GM19455 (cell line): ENCODE data around the gene CDH23.

Experiments used
- ATAC-seq: cut with Tn5 transposase; IDR thresholded peaks from one replicate; pipeline ENCODE4 v1.9.1; 2021; ENCODE audit not compliant: unreplicated experiment

The CDH23 gene

DNA sequence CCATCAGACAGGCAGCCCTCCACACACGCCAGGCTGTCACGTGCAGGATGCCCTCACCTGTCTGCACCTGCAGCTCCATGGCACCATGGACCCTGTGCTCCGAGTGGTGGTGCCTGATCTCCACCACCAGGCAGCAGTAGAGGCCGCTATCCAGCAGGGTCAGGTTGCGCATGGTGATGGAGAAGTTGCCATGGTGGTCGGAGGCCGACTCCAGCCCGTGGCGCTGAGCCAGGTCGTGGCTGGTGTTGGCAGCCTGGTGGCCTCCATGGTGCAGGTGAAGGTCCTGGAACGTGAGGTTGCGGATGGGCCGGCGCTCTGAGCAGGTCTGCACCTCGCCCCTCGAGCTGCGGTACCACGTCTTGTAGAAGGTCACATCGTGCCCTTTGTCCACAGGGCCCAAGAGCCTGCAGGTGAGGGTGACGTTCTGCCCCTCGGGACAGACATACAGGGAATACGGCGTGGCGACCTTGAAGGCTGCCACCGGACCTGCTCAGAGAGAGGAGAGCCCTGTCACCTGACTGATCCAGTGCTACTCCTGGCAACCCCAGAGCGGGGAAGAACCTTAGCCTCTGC lies 364.9 kb downstream of the CDH23 start:
- no peak for ATAC-seq

GRCh38 chr10:71762324-71762723 lies 365.6 kb downstream of the CDH23 start:
- ATAC-seq: no peak

DNA sequence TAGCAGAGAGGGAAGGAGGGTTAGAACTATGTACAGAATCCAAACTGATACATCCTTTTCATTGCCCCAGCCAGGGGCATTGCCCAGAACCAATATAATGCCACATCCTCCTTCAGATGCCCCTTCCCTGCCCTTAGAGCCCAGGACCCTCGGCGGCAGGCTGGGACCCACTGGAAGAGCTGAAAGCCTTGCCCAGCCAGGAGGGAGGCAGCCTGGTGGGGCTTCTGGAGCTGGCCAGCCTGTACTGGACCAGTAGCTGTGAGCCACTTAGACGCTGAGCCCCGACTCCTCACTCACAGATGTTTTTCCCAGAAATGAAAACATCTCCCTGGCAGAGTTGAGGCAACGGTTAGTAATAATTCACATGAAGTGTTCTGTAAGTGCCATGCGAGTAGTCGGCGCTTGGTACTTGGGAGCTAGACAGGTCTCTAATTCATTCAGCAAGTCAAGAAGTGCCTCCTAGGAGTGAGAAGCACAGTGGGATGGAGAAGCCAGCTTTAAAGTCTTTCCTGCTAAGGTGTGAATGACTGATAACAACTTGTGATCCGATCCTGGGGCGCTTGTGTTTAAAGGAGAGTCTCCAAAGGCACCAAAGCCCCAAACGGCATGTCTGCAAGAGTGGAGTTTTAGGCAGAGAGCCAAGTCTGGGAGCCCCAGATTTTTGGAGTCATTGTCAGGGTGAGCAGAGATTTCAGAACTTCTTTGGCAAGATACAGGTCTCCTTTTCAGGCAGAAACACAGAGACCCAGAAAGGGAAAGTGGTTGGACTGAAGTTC lies 366.8 kb downstream of the CDH23 start:
- no peak for ATAC-seq

GRCh38 chr10:71765176-71765904 lies 368.6 kb downstream of the CDH23 start:
- ATAC-seq: no peak

DNA sequence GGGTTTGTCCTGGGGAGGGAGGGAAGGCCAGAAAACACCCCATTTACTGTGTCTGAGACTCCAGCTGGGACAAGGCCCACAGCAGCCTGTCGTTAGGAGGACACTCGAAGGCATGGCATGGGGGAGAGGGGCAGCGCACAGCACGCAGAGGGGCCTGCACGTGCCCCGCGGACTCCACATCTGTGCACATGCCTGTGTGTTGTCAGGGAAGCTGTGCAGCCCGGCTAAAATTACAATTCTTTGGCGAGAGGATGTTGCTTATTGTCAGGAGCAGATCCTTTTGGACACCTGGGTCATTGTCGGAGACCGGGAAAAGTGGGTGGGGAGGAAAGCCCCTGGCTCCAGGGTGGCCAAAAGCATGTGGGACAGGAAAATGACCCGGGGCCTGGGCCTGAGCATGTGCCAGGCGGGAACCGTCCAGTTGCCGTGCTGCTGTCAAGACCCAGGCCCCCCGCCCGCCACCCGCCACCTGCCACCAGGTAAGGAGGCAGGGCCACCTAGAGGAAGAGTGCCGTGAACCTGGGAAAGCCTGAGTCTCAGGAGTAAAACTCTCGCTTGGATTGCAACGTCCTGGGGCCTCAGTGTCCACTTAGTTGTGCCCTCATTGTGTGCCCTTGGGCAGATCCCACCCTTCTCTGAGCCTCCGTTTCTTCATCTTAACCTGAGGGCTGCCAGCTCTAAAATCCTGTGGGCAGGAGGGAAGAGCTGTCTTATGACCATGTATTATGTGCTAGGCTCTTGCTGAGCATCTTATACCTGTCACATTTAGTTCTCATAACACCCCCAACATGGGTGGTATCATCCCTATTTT lies 369.4 kb downstream of the CDH23 start:
- no peak for ATAC-seq

DNA sequence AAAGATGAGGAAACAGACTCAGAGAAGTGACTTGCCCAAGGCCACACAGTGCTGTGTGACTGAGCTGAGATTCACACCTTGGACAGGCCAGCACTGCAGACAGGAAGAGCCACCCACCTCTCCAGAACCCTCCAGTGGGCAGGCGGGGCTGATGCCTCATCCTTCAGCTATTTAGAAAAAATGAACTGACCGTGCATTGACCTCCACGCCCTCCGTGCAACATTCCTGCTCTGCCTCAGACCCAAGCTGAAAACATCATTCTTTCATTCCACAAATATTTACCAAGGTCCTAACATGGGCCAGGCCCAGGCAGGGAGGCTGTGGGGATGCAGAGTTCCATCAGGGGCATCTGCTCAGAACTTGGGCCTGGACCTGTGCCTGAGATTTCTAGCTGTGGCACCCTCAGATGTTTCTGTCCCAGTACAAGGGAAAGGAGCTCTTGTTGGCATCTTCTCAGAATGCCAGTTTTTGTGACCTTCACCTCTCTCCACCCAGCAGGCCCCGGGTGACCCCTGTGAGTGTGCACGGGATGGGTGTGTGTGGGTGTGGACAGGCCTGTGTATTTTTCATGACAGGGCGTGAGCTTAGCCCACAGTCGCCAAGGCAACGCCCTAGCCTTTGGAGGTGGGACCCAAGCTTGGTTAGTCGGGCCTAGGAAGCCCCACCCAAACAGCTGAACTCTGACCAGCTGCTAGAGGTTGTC lies 370.1 kb downstream of the CDH23 start:
- ATAC-seq: no peak

- ATAC-seq: no peak
Observed at GRCh38 chr10:71767420-71768035, 370.8 kb downstream of the CDH23 start.

- ATAC-seq: peak; percentile 16
Observed at GRCh38 chr10:71769279-71769823, 372.6 kb downstream of the CDH23 start.

DNA sequence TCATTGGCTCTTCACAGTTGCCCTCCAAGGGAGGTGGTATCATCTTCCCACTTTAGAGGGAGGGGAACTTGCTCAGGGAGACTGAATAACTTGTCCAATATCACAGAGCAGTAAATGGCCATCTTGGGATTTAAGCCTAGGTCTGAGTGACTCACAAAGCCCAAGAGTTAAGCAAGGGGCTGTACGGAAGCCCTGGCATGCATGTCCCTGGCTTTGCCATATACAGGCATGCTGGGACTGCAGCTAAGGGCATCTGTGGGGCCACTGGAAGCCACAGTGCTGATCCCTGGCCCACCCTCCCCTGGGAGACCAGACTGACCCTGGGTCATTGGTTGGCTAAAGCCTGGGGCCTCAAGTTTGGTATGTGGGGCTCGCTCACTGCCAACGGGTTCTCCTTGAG lies 373.5 kb downstream of the CDH23 start:
- no peak for ATAC-seq

DNA sequence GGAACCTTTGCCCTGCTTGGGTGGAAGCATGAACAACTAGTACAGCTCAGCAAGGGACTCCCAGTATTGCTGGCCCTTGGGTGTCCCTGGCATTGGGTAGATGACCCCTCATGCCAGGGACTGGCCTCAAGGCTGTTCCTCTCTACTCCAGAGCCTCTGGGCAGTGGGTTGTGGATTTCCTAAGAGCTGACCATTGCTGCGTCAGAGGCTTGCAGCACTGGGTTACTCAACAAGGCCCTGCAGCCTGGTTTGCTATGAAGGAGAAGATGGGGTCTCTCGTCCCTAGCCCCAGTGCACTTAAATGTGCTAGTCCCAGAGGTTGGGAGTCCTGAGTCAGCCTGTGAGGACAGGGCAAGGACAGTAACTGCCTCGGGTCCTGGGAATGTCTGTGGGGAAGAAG lies 374.1 kb downstream of the CDH23 start:
- no peak for ATAC-seq

DNA sequence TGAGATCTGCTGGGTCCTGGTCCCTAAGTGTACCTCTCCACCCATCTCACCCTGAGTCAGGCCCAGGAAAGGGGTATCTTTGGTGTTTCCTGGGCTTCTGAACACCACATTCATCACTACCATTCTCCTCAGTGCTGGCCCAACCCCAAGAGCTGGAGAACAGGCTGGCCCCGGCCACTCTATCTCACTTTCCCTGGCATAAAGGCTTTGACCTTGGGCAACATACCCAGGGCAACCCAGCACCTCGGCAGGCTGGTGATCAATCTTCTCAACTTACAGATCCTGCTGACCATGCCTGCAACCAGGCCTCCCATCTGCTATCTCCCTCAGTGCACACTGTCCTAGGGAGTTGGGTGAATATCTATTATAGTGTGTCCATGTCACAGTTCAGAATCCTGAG lies 374.5 kb downstream of the CDH23 start:
- no peak for ATAC-seq

- no peak for ATAC-seq
Observed at GRCh38 chr10:71771821-71772617, 375.3 kb downstream of the CDH23 start.

- ATAC-seq: no peak
Observed at GRCh38 chr10:71772832-71773220, 376.1 kb downstream of the CDH23 start.

DNA sequence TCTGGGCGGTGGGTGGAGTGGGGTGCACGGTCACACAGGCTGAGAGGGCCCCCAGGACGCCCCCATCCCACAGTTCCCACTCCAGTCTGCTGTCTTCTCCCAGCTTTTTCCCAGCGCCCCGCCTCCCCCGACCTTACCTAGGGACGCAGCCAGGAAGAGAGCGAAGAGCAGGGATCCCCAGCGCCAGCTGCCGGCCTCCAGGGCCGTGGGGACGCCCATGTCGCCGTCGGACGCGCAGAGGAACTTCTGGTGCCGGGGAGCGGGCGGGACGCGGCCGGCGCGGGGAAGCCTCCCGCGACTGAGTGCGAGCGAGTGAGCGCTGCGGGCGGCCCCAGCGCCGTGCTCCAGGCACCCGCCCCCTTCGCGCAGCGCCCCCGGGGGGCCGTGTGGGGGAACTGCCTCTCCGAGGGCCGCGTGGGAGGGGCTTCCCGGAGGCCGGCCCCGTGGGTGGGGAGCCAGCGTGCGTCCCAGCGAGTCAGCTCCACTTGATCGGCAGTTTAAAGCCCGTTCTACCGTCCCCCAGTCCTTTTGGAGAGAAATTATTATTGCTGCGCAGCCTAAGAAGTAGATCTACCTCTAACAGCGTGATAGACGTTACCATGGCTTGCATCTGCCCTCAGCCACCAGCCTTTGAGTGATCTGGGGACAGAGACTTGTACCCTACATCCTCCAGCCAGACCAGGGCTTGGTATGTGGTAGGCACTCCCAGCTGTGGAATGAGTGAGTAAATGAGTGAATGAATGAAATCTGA lies 376.7 kb downstream of the CDH23 start, which contains the start of gene VSIR:
Gene VSIR, minus strand, starts transcription at position 300 of the 751 bp plus-strand sequence. Its CDS starts 81 bp downstream, at position 219.
- peak; percentile 53 for ATAC-seq

GRCh38 chr10:71774916-71775702 lies 378.4 kb downstream of the CDH23 start:
- no peak for ATAC-seq

DNA sequence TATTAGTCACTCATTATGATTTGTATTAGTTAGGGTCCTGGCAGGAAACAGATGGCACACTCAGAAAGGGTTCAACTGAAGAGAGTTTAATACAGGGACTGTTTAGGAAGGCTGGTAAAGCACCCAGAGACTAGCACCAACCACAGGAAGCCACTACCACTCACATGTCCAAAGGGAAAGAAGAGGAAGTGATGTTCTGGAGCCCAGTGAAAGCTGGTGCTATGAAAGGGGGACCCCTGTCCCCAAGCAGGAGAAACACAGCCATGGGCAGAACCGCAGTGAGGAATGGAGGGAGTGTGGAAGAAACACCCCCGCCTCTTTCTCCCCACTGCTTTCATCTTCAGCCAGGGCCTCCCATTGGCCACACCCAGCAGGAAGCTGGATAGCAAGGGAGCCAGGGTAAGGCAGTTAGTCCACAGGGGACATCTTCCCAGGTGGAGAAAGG lies 379.8 kb downstream of the CDH23 start:
- ATAC-seq: no peak

- ATAC-seq: no peak
Observed at GRCh38 chr10:71777213-71777985, 380.7 kb downstream of the CDH23 start.
